Omental fat pad (tissue), 4 donors: Measurements from ENCODE around the gene TLE1. TPM values are rescaled to one million over a fixed set of nuclear protein-coding genes. Genes with fewer than 3 reads are reported as not detected.
"Not testable (repeated sequence)": the region's sequence is repeated elsewhere in the genome, so short reads cannot be mapped to it uniquely, and the experiment has no call there.

ENCODE experiments used
- ATAC-seq: fragments of 150-250 bp; one replicate; pipeline ENCODE4 v1.9.1; 2016; ENCODE audit warnings: mild to moderate bottlenecking, moderate library complexity; ENCODE audit not compliant: low FRiP score
- DNase-seq: peaks from one replicate; pipeline ENCODE4 v3.0.0-alpha.2; 2019; ENCODE audit warnings: low spot score
- CTCF ChIP-seq, 3 donors: fragments of 450-650 bp; IDR thresholded peaks; one replicate each; pipeline ENCODE4 v1.5.1; 2016 to 2017; ENCODE audit warnings: antibody characterized with exemption in 3 of 3, mild to moderate bottlenecking in 3 of 3, moderate library complexity in 2 of 3
- total RNA-seq, 4 donors: library from RNA; depleted of rRNA; stranded (reverse); fragments of >200 nt; gene quantifications; one replicate each; pipeline ENCODE4 v1.1.0, GENCODE V29; 2016

The TLE1 gene
- total RNA-seq, 4 donors from 2014 or later: 75.3 to 136 (median 80.1) TPM

GRCh38 chr9:81652058-81652687 lies 37.2 kb downstream of the TLE1 start:
- no peak for DNase-seq
- TF ChIP-seq CTCF (IDR thresholded peaks at IDR 0.05): no peak
- no peak for ATAC-seq

- ATAC-seq (no peak), DNase-seq (no peak)
- TF ChIP-seq CTCF (IDR thresholded peaks at IDR 0.05): no peak
Measured at GRCh38 chr9:81650586-81651515, 38.5 kb downstream of the TLE1 start.

- no peak for ATAC-seq
- no peak for DNase-seq
- no peak for TF ChIP-seq CTCF (IDR thresholded peaks at IDR 0.05)
Measured at GRCh38 chr9:81649475-81650240, 39.7 kb downstream of the TLE1 start.

GRCh38 chr9:81648891-81649290 lies 40.5 kb downstream of the TLE1 start:
- ATAC-seq (no peak), DNase-seq (no peak)
- no peak for TF ChIP-seq CTCF (IDR thresholded peaks at IDR 0.05)

- ATAC-seq (no peak), DNase-seq (no peak)
- TF ChIP-seq CTCF (IDR thresholded peaks at IDR 0.05): no peak
Measured at GRCh38 chr9:81646337-81646736, 43.0 kb downstream of the TLE1 start.

GRCh38 chr9:81644513-81644912 lies 44.8 kb downstream of the TLE1 start:
- not testable (repeated sequence) for ATAC-seq, DNase-seq

GRCh38 chr9:81637276-81637675 lies 52.1 kb downstream of the TLE1 start:
- ATAC-seq (no peak), DNase-seq (no peak)
- no peak for TF ChIP-seq CTCF (IDR thresholded peaks at IDR 0.05)
